ENCODE results near the gene NOX5. TPM values are rescaled to one million over a fixed set of nuclear protein-coding genes. Genes with fewer than 3 reads are reported as not detected.

NOX5 gene
- total and polyA plus RNA-seq, 2 of the 4 experiments (the other 2 are of a cell fraction) = 0.07 TPM; not detected in 1

- Histone ChIP-seq H2AK9ac (replicated peaks; ENCODE audit: low read depth, low read length, poor library complexity) (no peak overlapping the region), H3K27me3 (ENCODE audit: control insufficient read depth, insufficient read depth, low read length) (peaks cover 59% of the 10 kb centered on the region), H3K4me3 (ENCODE audit: insufficient read depth, low read depth, low read length) (no peak overlapping the region), H3K4me2 (ENCODE audit: low read depth, low read length) (no peak overlapping the region), H3K9ac (ENCODE audit: low read depth, low read length) (no peak overlapping the region), H3K79me1 (ENCODE audit: low read depth in 1 of 2, low read length in 2 of 2) (no peaks in the 10 kb centered on the region), H2BK5ac (ENCODE audit: low read depth, low read length, poor library complexity, severe bottlenecking) (no peak overlapping the region), H3K18ac (ENCODE audit: low read depth, low read length) (no peak overlapping the region), H2BK120ac (ENCODE audit: low read depth, low read length) (no peak overlapping the region), H4K5ac (ENCODE audit: low read depth, low read length) (no peak overlapping the region), H4K8ac (ENCODE audit: low read depth in 2 of 2, low read length in 2 of 2) (no peak overlapping the region), H3K4ac (ENCODE audit: low read depth, low read length) (no peak overlapping the region), H2BK20ac (ENCODE audit: low read depth, low read length) (no peak overlapping the region), H3K9me3 (ENCODE audit: control insufficient read depth, insufficient read depth, low read length) (no peaks in the 10 kb centered on the region), H3K27ac (ENCODE audit: insufficient read depth, low read length) (no peak overlapping the region), H3K14ac (replicated peaks; ENCODE audit: low read depth, low read length) (no peak overlapping the region), H3K36me3 (ENCODE audit: control insufficient read depth, insufficient read depth, low read length) (no peaks in the 10 kb centered on the region), H2AK5ac (ENCODE audit: low read depth, low read length) (no peak overlapping the region), H3K56ac (ENCODE audit: extremely low read depth, insufficient read depth, low read length) (no peak overlapping the region), H4K91ac (ENCODE audit: insufficient read depth, low read depth, low read length) (no peak overlapping the region), H3K23ac (ENCODE audit: low read depth, low read length) (no peak overlapping the region), H2BK15ac (ENCODE audit: low read depth, low read length) (no peak overlapping the region), H3K4me1 (ENCODE audit: control insufficient read depth, insufficient read depth, low read length) (peaks cover 1% of the 10 kb centered on the region; the same call in 1 of the 2 replicates), H4K20me1 (ENCODE audit: insufficient read depth, low read length) (no peaks in the 10 kb centered on the region), H2AFZ (replicated peaks; ENCODE audit: low read length, poor library complexity) (no peak overlapping the region), H3K9me1 (ENCODE audit: insufficient read depth, low read length) (no peaks in the 10 kb centered on the region)
- intact Hi-C loops (cut with micrococcal nuclease) (no loop called here), in situ Hi-C loops (cut with MboI; ENCODE audit: low sequenced_read_pairs) (no loop called here), dilution Hi-C loops (cut with HindIII; ENCODE audit: low sequenced_read_pairs, unreplicated experiment) (no loop called here)
- ChIA-PET POLR2A (ENCODE audit: unreplicated experiment) (no interaction called here), CTCF (interaction anchor here (1.0 kb wide), 1 partner anchor 126 kb away, joined by 3 read pairs; no protein-coding TSS in a partner anchor)
- no TSS peak for BruUV-seq (replicated peaks)
- ATAC-seq (ENCODE audit: low read depth) (no peak), DNase-seq (no peak)
- TF ChIP-seq RAD21 (IDR thresholded peaks at IDR 0.05; ENCODE audit: low read length) = no peak
- TF ChIP-seq MAFK (IDR thresholded peaks at IDR 0.05; ENCODE audit: low read depth, low read length) = no peak
- TF ChIP-seq POLR2A (IDR thresholded peaks at IDR 0.05; ENCODE audit: low read depth, low read length) = no peak
- TF ChIP-seq MXI1 (IDR thresholded peaks at IDR 0.05; ENCODE audit: borderline replicate concordance, low read depth, low read length) = no peak
- TF ChIP-seq CEBPB (IDR thresholded peaks at IDR 0.05; ENCODE audit: low read depth, low read length) = no peak
- no peak for TF ChIP-seq BHLHE40 (IDR thresholded peaks at IDR 0.05; ENCODE audit: low read depth, low read length)
- TF ChIP-seq NFE2L2 (IDR thresholded peaks at IDR 0.05; ENCODE audit: low read depth, low read length) = no peak
- TF ChIP-seq RFX5 (IDR thresholded peaks at IDR 0.05; ENCODE audit: low read depth, low read length) = no peak
- TF ChIP-seq SMC3 (IDR thresholded peaks at IDR 0.05; ENCODE audit: low read depth, low read length) = no peak
- no peak for TF ChIP-seq FOS (IDR thresholded peaks at IDR 0.05; ENCODE audit: low read depth, low read length)
- no peak for TF ChIP-seq RCOR1 (IDR thresholded peaks at IDR 0.05; ENCODE audit: insufficient replicate concordance, low read length)
- TF ChIP-seq USF2 (IDR thresholded peaks at IDR 0.05; ENCODE audit: low read depth, low read length) = no peak
- TF ChIP-seq MAZ (IDR thresholded peaks at IDR 0.05; ENCODE audit: borderline replicate concordance, low read depth, low read length) = no peak
- no peak for TF ChIP-seq ELK1 (IDR thresholded peaks at IDR 0.05; ENCODE audit: borderline replicate concordance, low read depth, low read length)
- TF ChIP-seq CTCF (conservative IDR thresholded peaks at IDR 0.05; ENCODE audit: low read depth, low read length) = no peak
- TF ChIP-seq CHD1 (IDR thresholded peaks at IDR 0.05; ENCODE audit: low read depth, low read length) = no peak
- WGBS, 2 experiments (ENCODE audit: extremely low coverage in 2 of 2, insufficient read length in 1 of 2) = 75% methylated on average over 4 of the region's 5 CpGs; no CpG with 5 or more reads in 1 of the 2 experiments
These were observed 73.0 kb downstream of the NOX5 start for GRCh38 chr15:69087366-69087976.
